H9 (cell line): ENCODE data around the gene RWDD1. TPM values are rescaled to one million over a fixed set of nuclear protein-coding genes. Genes with fewer than 3 reads are reported as not detected.

Experiments used
- DNase-seq: peaks from one replicate; pipeline ENCODE4 v3.0.0-alpha.2; 2017
- H2AFZ ChIP-seq: one replicate; pipeline ENCODE4 v1.6.1; 2013; ENCODE audit warnings: mild to moderate bottlenecking, low read length, control low read depth, moderate library complexity
- H2AK5ac ChIP-seq: 2 replicates; pipeline ENCODE4 v1.6.1; 2013; ENCODE audit warnings: low read length, control low read depth, mixed read lengths; ENCODE audit not compliant: insufficient read length
- H2BK120ac ChIP-seq: one replicate; pipeline ENCODE4 v1.6.1; 2013; ENCODE audit warnings: low read depth, mild to moderate bottlenecking, low read length, control low read depth, inconsistent platforms; ENCODE audit not compliant: poor library complexity, severe bottlenecking
- H2BK12ac ChIP-seq: 2 replicates; pipeline ENCODE4 v1.6.1; 2013; ENCODE audit warnings: low read length, control low read depth, mixed read lengths, low read depth; ENCODE audit not compliant: insufficient read length
- H2BK15ac ChIP-seq: 2 replicates; pipeline ENCODE4 v1.6.1; 2013; ENCODE audit warnings: low read depth, low read length, control low read depth
- H2BK20ac ChIP-seq: one replicate; pipeline ENCODE4 v1.6.1; 2013; ENCODE audit warnings: low read depth, mild to moderate bottlenecking, low read length, control low read depth, inconsistent platforms; ENCODE audit not compliant: poor library complexity, severe bottlenecking
- H2BK5ac ChIP-seq: 2 replicates; pipeline ENCODE4 v1.6.1; 2013; ENCODE audit warnings: low read length, control low read depth, mixed read lengths; ENCODE audit not compliant: insufficient read length
- H3K14ac ChIP-seq: 2 replicates; pipeline ENCODE4 v1.6.1; 2013; ENCODE audit warnings: low read length, control low read depth; ENCODE audit not compliant: insufficient read depth
- H3K18ac ChIP-seq: 2 replicates; pipeline ENCODE4 v1.6.1; 2013; ENCODE audit warnings: low read depth, mild to moderate bottlenecking, mixed read lengths, low read length, control low read depth; ENCODE audit not compliant: insufficient read length
- H3K23ac ChIP-seq: 2 replicates; pipeline ENCODE4 v1.6.1; 2013; ENCODE audit warnings: low read length, control low read depth, mixed read lengths, low read depth; ENCODE audit not compliant: insufficient read length
- H3K23me2 ChIP-seq: 2 replicates; pipeline ENCODE4 v1.6.1; 2013; ENCODE audit warnings: low read depth, mild to moderate bottlenecking, mixed read lengths, low read length, control low read depth; ENCODE audit not compliant: insufficient read length, poor library complexity, severe bottlenecking
- H3K27ac ChIP-seq: 2 replicates; pipeline ENCODE4 v1.5.1; 2013; ENCODE audit warnings: low read length, control low read depth, mixed read lengths, low read depth; ENCODE audit not compliant: insufficient read length
- H3K27me3 ChIP-seq: 2 replicates; pipeline ENCODE4 v1.6.1; 2013; ENCODE audit warnings: low read length, control low read depth, inconsistent platforms; ENCODE audit not compliant: insufficient read depth
- H3K4ac ChIP-seq: 2 replicates; pipeline ENCODE4 v1.6.1; 2013; ENCODE audit warnings: low read depth, mild to moderate bottlenecking, control low read depth, inconsistent platforms, low read length, moderate library complexity
- H3K4me1 ChIP-seq: 2 replicates; pipeline ENCODE4 v1.6.1; 2013; ENCODE audit warnings: low read length, control low read depth, inconsistent platforms; ENCODE audit not compliant: insufficient read depth
- H3K4me2 ChIP-seq: 2 replicates; pipeline ENCODE4 v1.6.1; 2013; ENCODE audit warnings: low read length, control low read depth, mixed read lengths; ENCODE audit not compliant: insufficient read length, insufficient read depth
- H3K56ac ChIP-seq: 2 replicates; pipeline ENCODE4 v1.6.1; 2013; ENCODE audit warnings: low read depth, mild to moderate bottlenecking, mixed read lengths, low read length, control low read depth; ENCODE audit not compliant: insufficient read length
- H3K79me1 ChIP-seq: 2 replicates; pipeline ENCODE4 v1.6.1; 2013; ENCODE audit warnings: low read depth, mild to moderate bottlenecking, moderate library complexity, low read length, control low read depth, inconsistent platforms; ENCODE audit not compliant: insufficient read depth, poor library complexity, severe bottlenecking
- H3K79me2 ChIP-seq: 2 replicates; pipeline ENCODE4 v1.6.1; 2013; ENCODE audit warnings: low read length, control low read depth, inconsistent platforms; ENCODE audit not compliant: insufficient read depth
- H3K9ac ChIP-seq: 2 replicates; pipeline ENCODE4 v1.6.1; 2013; ENCODE audit warnings: low read length, control low read depth, mixed read lengths; ENCODE audit not compliant: insufficient read length; ENCODE audit errors: extremely low read depth
- H3K9me3 ChIP-seq: one replicate; pipeline ENCODE4 v1.6.1; 2013; ENCODE audit warnings: low read depth, low read length, inconsistent platforms; ENCODE audit not compliant: control insufficient read depth
- H3T11ph ChIP-seq: one replicate; pipeline ENCODE4 v1.6.1; 2013; ENCODE audit warnings: mild to moderate bottlenecking, low read length, control low read depth, inconsistent platforms
- H4K20me1 ChIP-seq: one replicate; pipeline ENCODE4 v1.6.1; 2013; ENCODE audit not compliant: control insufficient read depth, insufficient read length, insufficient read depth
- H4K5ac ChIP-seq: 2 replicates; pipeline ENCODE4 v1.6.1; 2013; ENCODE audit warnings: low read depth, mild to moderate bottlenecking, mixed read lengths, low read length, control low read depth; ENCODE audit not compliant: insufficient read length
- H4K8ac ChIP-seq: replicated peaks from 2 replicates; pipeline ENCODE4 v1.6.1; 2013; ENCODE audit warnings: low read length, control low read depth, mixed read lengths, low read depth; ENCODE audit not compliant: insufficient read length
- H4K91ac ChIP-seq: 2 replicates; pipeline ENCODE4 v1.6.1; 2013; ENCODE audit warnings: low read depth, mild to moderate bottlenecking, moderate library complexity, mixed read lengths, low read length, control low read depth; ENCODE audit not compliant: insufficient read length
- H3K27ac Mint-ChIP-seq, 3 experiments: 2 replicates in 2 of 3; 3 replicates in 1 of 3; pipeline ENCODE4 v1.8.0; 2020 to 2021; ENCODE audit warnings: mixed read lengths in 3 of 3, mild to moderate bottlenecking in 1 of 3, moderate library complexity in 1 of 3
- H3K27me3 Mint-ChIP-seq: 2 replicates; pipeline ENCODE4 v1.8.0; 2021; ENCODE audit warnings: low read depth, mild to moderate bottlenecking, moderate library complexity, mixed read lengths
- H3K36me3 Mint-ChIP-seq, 3 experiments: 2 replicates in 2 of 3; 3 replicates in 1 of 3; pipeline ENCODE4 v1.8.0; 2020 to 2021; ENCODE audit warnings: low read depth in 3 of 3, mixed read lengths in 3 of 3; ENCODE audit not compliant: insufficient read depth in 1 of 3
- H3K4me1 Mint-ChIP-seq, 2 experiments: 2 replicates each; pipeline ENCODE4 v1.8.0; 2020; ENCODE audit warnings: mixed read lengths in 2 of 2
- H3K4me3 Mint-ChIP-seq, 2 experiments: 2 replicates in 1 of 2; 3 replicates in 1 of 2; pipeline ENCODE4 v1.8.0; 2020 to 2021; ENCODE audit warnings: mild to moderate bottlenecking in 2 of 2, mixed read lengths in 2 of 2, moderate library complexity in 1 of 2
- H3K9me3 Mint-ChIP-seq, 2 experiments: 2 replicates in 1 of 2; 3 replicates in 1 of 2; pipeline ENCODE4 v1.8.0; 2020; ENCODE audit warnings: mild to moderate bottlenecking in 2 of 2, mixed read lengths in 2 of 2, moderate library complexity in 1 of 2
- CTCF ChIP-seq: fragments of 200-600 bp; sonication (generic); conservative IDR thresholded peaks from 3 replicates; pipeline ENCODE4 v1.8.0; 2021; ENCODE audit warnings: antibody characterized with exemption, mild to moderate bottlenecking
- WGBS: extraction: QIAGEN DNeasy Blood & Tissue Kit; methylation state at CpG from one replicate; pipeline ENCODE4 v1.1.7; 2013; ENCODE audit warnings: missing lambda C conversion rate, low lambda C conversion rate, mixed read lengths; ENCODE audit not compliant: insufficient read length; ENCODE audit errors: extremely low coverage; 5-methylcytosine and 5-hydroxymethylcytosine counted together
- total RNA-seq: library from RNA; stranded (reverse); gene quantifications from 2 replicates; pipeline ENCODE4 v1.2.1, GENCODE V29; 2021

Gene RWDD1
- total RNA-seq, 1 experiment from 2014 or later, result 42.0 TPM

- Mint-ChIP-seq H3K9me3 (no peaks in the 10 kb centered on the region), H3K4me3 (no peak overlapping the region), H3K36me3 (peaks cover 0 to 7% (median 5%) of the 10 kb centered on the region in 3 experiments; a peak in 4 of 7 replicates), H3K4me1 (no peaks in the 10 kb centered on the region), H3K27ac (no peak overlapping the region), H3K27me3 (no peaks in the 10 kb centered on the region; the same call in none of the 2 replicates)
- Histone ChIP-seq H3K9ac (no peak overlapping the region), H3K27me3 (no peaks in the 10 kb centered on the region), H2BK12ac (no peak overlapping the region), H3K4me1 (no peaks in the 10 kb centered on the region), H3K18ac (no peak overlapping the region), H2BK15ac (no peak overlapping the region), H2AK5ac (no peak overlapping the region), H2BK5ac (no peak overlapping the region), H3K4ac (no peak overlapping the region), H4K8ac (no peak overlapping the region), H3K4me2 (no peak overlapping the region), H3K56ac (no peak overlapping the region), H2BK20ac (no peak overlapping the region), H2BK120ac (no peak overlapping the region), H3K9me3 (no peaks in the 10 kb centered on the region), H3K79me1 (no peaks in the 10 kb centered on the region), H3K27ac (no peak overlapping the region), H3K23ac (no peak overlapping the region), H3K14ac (no peak overlapping the region), H3K23me2 (no peaks in the 10 kb centered on the region), H4K5ac (no peak overlapping the region), H3K79me2 (no peaks in the 10 kb centered on the region), H4K91ac (no peak overlapping the region), H4K20me1 (no peaks in the 10 kb centered on the region), H2AFZ (no peak overlapping the region), H3T11ph (no peak overlapping the region)
- TF ChIP-seq CTCF, result no peak
- no peak for DNase-seq
- WGBS, result no CpG with 5 or more reads among the region's 5 CpGs
Measured at GRCh38 chr6:116629563-116629981, 58.3 kb downstream of the RWDD1 start.
